H1 (cell line): ENCODE measurements around the gene PER2. TPM values are rescaled to one million over a fixed set of nuclear protein-coding genes. Genes with fewer than 3 reads are reported as not detected.

ENCODE experiments used
- CTCF ChIA-PET: fragments of 300-600 bp; sonication (Branson Sonifier 250); formaldehyde crosslinking; loops from one replicate; lab custom pipeline; 2021; ENCODE audit not compliant: partially characterized antibody; lab: Charles Lee
- POLR2A ChIA-PET: fragments of 300-600 bp; sonication (Branson Sonifier 250); formaldehyde crosslinking; loops from one replicate; lab custom pipeline; 2021; ENCODE audit warnings: inconsistent platforms; ENCODE audit not compliant: partially characterized antibody; lab: Charles Lee
- DNase-seq, 2 experiments: peaks; one replicate each; pipeline versions ENCODE4 v3.0.0 to v3.0.0-alpha.2; 2010 to 2022; ENCODE audit warnings: low spot score in 2 of 2, low read depth in 1 of 2, mixed read lengths in 1 of 2
- FAIRE-seq: peaks from 2 replicates; lab custom pipeline; 2011; peaks lifted over from hg19 to GRCh38; lab: Jason Lieb, UNC
- H2AFZ ChIP-seq: 2 replicates; pipeline ENCODE4 v1.8.1; 2012; ENCODE audit warnings: low read length, inconsistent platforms
- H2AK5ac ChIP-seq: 2 replicates; pipeline ENCODE4 v1.6.1; 2013; ENCODE audit warnings: low read depth, low read length
- H2BK120ac ChIP-seq: replicated peaks from 2 replicates; pipeline ENCODE3; 2013; ENCODE audit warnings: low read depth, low read length, inconsistent platforms
- H2BK12ac ChIP-seq: 2 replicates; pipeline ENCODE4 v1.6.1; 2013; ENCODE audit warnings: low read depth, low read length
- H2BK15ac ChIP-seq: 2 replicates; pipeline ENCODE4 v1.6.1; 2013; ENCODE audit warnings: low read length
- H2BK20ac ChIP-seq: 2 replicates; pipeline ENCODE4 v1.6.1; 2013; ENCODE audit warnings: low read length
- H2BK5ac ChIP-seq: 2 replicates; pipeline ENCODE4 v1.6.1; 2013; ENCODE audit warnings: low read depth, low read length
- H3K14ac ChIP-seq: 2 replicates; pipeline ENCODE4 v1.6.1; 2013; ENCODE audit warnings: inconsistent platforms; ENCODE audit not compliant: insufficient read length
- H3K18ac ChIP-seq: 2 replicates; pipeline ENCODE4 v1.6.1; 2013; ENCODE audit warnings: low read length; ENCODE audit errors: extremely low read depth
- H3K23ac ChIP-seq: 2 replicates; pipeline ENCODE4 v1.6.1; 2013; ENCODE audit warnings: inconsistent platforms; ENCODE audit not compliant: insufficient read length
- H3K23me2 ChIP-seq: 2 replicates; pipeline ENCODE4 v1.6.1; 2013; ENCODE audit warnings: low read depth, low read length
- H3K27ac ChIP-seq: 2 replicates; pipeline ENCODE4 v1.6.1; 2011; ENCODE audit warnings: low read depth, low read length, inconsistent platforms
- H3K27me3 ChIP-seq, 4 experiments: replicated peaks in 1 of 4; 1 replicate in 1 of 4; 2 replicates in 3 of 4; pipeline versions ENCODE4 v1.6.1 to v1.8.1; 2011 to 2013; ENCODE audit warnings: low read length in 3 of 4, mild to moderate bottlenecking in 3 of 4, inconsistent platforms in 2 of 4, mixed read lengths in 2 of 4, moderate library complexity in 1 of 4; ENCODE audit not compliant: control insufficient read depth in 3 of 4, insufficient read depth in 3 of 4; ENCODE audit errors: extremely low read depth in 1 of 4
- H3K36me3 ChIP-seq, 4 experiments: 2 replicates each; pipeline versions ENCODE4 v1.6.1 to v1.8.1; 2011 to 2013; ENCODE audit warnings: mild to moderate bottlenecking in 4 of 4, low read length in 3 of 4, moderate library complexity in 2 of 4, control low read depth in 1 of 4, inconsistent platforms in 1 of 4; ENCODE audit not compliant: insufficient read depth in 4 of 4, control insufficient read depth in 2 of 4
- H3K4ac ChIP-seq: replicated peaks from 2 replicates; pipeline ENCODE3; 2013; ENCODE audit warnings: low read length, low read depth, mixed read lengths, inconsistent platforms; ENCODE audit not compliant: insufficient read length
- H3K4me1 ChIP-seq, 4 experiments: replicated peaks in 1 of 4; 1 replicate in 1 of 4; 2 replicates in 3 of 4; pipeline versions ENCODE4 v1.6.1 to v1.8.1; 2011 to 2013; ENCODE audit warnings: low read length in 3 of 4, inconsistent platforms in 2 of 4, mixed read lengths in 1 of 4; ENCODE audit not compliant: insufficient read depth in 4 of 4, control insufficient read depth in 3 of 4
- H3K4me2 ChIP-seq, 2 experiments: 2 replicates each; pipeline versions ENCODE4 v1.6.1 to v1.8.1; 2011 to 2013; ENCODE audit warnings: low read depth in 2 of 2, low read length in 2 of 2, control low read depth in 1 of 2, inconsistent platforms in 1 of 2, mild to moderate bottlenecking in 1 of 2; ENCODE audit not compliant: insufficient read depth in 1 of 2
- H3K4me3 ChIP-seq, 4 experiments: fragments of 200-600, 300-600 bp in 1 of 4; sonication (generic), shearing (Covaris generic), sonication (Bioruptor Twin) in 1 of 4; 2 replicates each; pipeline versions ENCODE4 v1.5.1 to v1.8.1; 2011 to 2016; ENCODE audit warnings: low read length in 4 of 4, low read depth in 3 of 4, control low read depth in 2 of 4, inconsistent platforms in 2 of 4, mild to moderate bottlenecking in 2 of 4, mixed read lengths in 1 of 4, moderate library complexity in 1 of 4; ENCODE audit not compliant: insufficient read depth in 2 of 4; ENCODE audit errors: extremely low read depth in 1 of 4
- H3K56ac ChIP-seq: replicated peaks from 2 replicates; pipeline ENCODE3; 2013; ENCODE audit warnings: low read depth, mild to moderate bottlenecking, mixed read lengths, low read length, inconsistent platforms; ENCODE audit not compliant: insufficient read length
- H3K79me1 ChIP-seq: 2 replicates; pipeline ENCODE4 v1.6.1; 2013; ENCODE audit warnings: low read depth, low read length, control low read depth
- H3K79me2 ChIP-seq, 2 experiments: 2 replicates each; pipeline versions ENCODE4 v1.6.1 to v1.8.1; 2012 to 2013; ENCODE audit warnings: low read length in 2 of 2, mild to moderate bottlenecking in 2 of 2, inconsistent platforms in 1 of 2; ENCODE audit not compliant: insufficient read depth in 2 of 2, control insufficient read depth in 1 of 2
- H3K9ac ChIP-seq, 4 experiments: replicated peaks in 1 of 4; 1 replicate in 1 of 4; 2 replicates in 3 of 4; pipeline versions ENCODE4 v1.6.1 to v1.8.1; 2011 to 2013; ENCODE audit warnings: low read depth in 3 of 4, low read length in 3 of 4, control low read depth in 2 of 4, mild to moderate bottlenecking in 2 of 4, moderate library complexity in 2 of 4, inconsistent platforms in 1 of 4; ENCODE audit errors: extremely low read depth in 1 of 4
- H3K9me3 ChIP-seq, 2 experiments: 2 replicates each; pipeline versions ENCODE4 v1.6.1 to v1.8.1; 2012 to 2013; ENCODE audit warnings: mild to moderate bottlenecking in 2 of 2, moderate library complexity in 2 of 2, control low read depth in 1 of 2, inconsistent platforms in 1 of 2, low read depth in 1 of 2, low read length in 1 of 2, mixed read lengths in 1 of 2; ENCODE audit not compliant: insufficient read depth in 2 of 2
- H4K20me1 ChIP-seq, 2 experiments: replicated peaks in 1 of 2; 2 replicates each; pipeline versions ENCODE3 to v1.8.1; 2011 to 2013; ENCODE audit warnings: inconsistent platforms in 2 of 2, low read length in 2 of 2, mild to moderate bottlenecking in 1 of 2; ENCODE audit not compliant: insufficient read depth in 2 of 2, control insufficient read depth in 1 of 2
- H4K5ac ChIP-seq: 2 replicates; pipeline ENCODE4 v1.6.1; 2013; ENCODE audit warnings: low read length, low read depth, mixed read lengths, inconsistent platforms; ENCODE audit not compliant: insufficient read length
- H4K8ac ChIP-seq: 2 replicates; pipeline ENCODE4 v1.8.0; 2013; ENCODE audit warnings: mild to moderate bottlenecking, moderate library complexity, low read length, inconsistent platforms; ENCODE audit not compliant: insufficient read depth; ENCODE audit errors: extremely low read depth
- H4K91ac ChIP-seq: replicated peaks from 2 replicates; pipeline ENCODE3; 2013; ENCODE audit warnings: low read length, mixed read lengths, inconsistent platforms; ENCODE audit not compliant: insufficient read length
- CREB1 ChIP-seq: IDR thresholded peaks from 2 replicates; pipeline ENCODE4 v1.6.1; 2012; ENCODE audit warnings: inconsistent platforms
- CTCF ChIP-seq, 3 experiments: IDR thresholded peaks; 1 replicate in 2 of 3; 2 replicates in 1 of 3; pipeline versions ENCODE4 v1.5.1 to v1.6.1; 2011; ENCODE audit warnings: low read length in 3 of 3, mild to moderate bottlenecking in 3 of 3, inconsistent platforms in 2 of 3, low read depth in 1 of 3, moderate library complexity in 1 of 3; ENCODE audit not compliant: insufficient read depth in 1 of 3; ENCODE audit errors: control extremely low read depth in 1 of 3
- KDM5A ChIP-seq: fragments of 200-600 bp; IDR thresholded peaks from 2 replicates; pipeline ENCODE4 v1.7.1; 2012; ENCODE audit warnings: mild to moderate bottlenecking, low read length, inconsistent platforms, mixed read lengths
- RAD21 ChIP-seq, 2 experiments: IDR thresholded peaks in 1 of 2; conservative IDR thresholded peaks in 1 of 2; 2 replicates each; pipeline ENCODE4 v1.6.1; 2011; ENCODE audit warnings: low read depth in 2 of 2, low read length in 2 of 2, improper control_type of control experiment in 1 of 2, inconsistent platforms in 1 of 2, mild to moderate bottlenecking in 1 of 2, moderate library complexity in 1 of 2
- WGBS, 2 experiments: shearing (Covaris generic) in 1 of 2; methylation state at CpG; one replicate each; pipeline versions ENCODE4 v1.1.6 to v1.1.7; 2013 to 2015; ENCODE audit warnings: low lambda C conversion rate in 2 of 2, mixed read lengths in 2 of 2, inconsistent platforms in 1 of 2, low coverage in 1 of 2, missing lambda C conversion rate in 1 of 2; ENCODE audit not compliant: insufficient replicate concordance in 2 of 2, insufficient coverage in 1 of 2, insufficient read length in 1 of 2; ENCODE audit errors: extremely low coverage in 1 of 2, missing lambda C conversion rate in 1 of 2; 5-methylcytosine and 5-hydroxymethylcytosine counted together
- polyA plus RNA-seq, 7 experiments: library from polyadenylated mRNA; depleted of rRNA in 3 of 7; stranded (reverse) in 5 of 7; unstranded in 2 of 7; fragments of >200 nt in 5 of 7; fragments of 200-250 nt in 2 of 7; gene quantifications; 1 replicate in 5 of 7; 2 replicates in 1 of 7; 4 replicates in 1 of 7; pipeline versions ENCODE4 v1.2.1 to v1.2.3, GENCODE V29; 2011 to 2013; ENCODE audit warnings: missing spikeins in 2 of 7, mixed read lengths in 2 of 7
- total RNA-seq: library from RNA; stranded (reverse); fragmentation: NEBNext Ultra II Directional; extraction: Animal tissue kit (Norgen Biotek cat#: 25700); gene quantifications from 2 replicates; pipeline ENCODE4 v1.2.1, GENCODE V29; 2021

Gene PER2
- total and polyA plus RNA-seq, 2 of the 8 experiments (the other 6 are each of a cell fraction or from before 2014, with no cell fraction given) = 0.91 to 5.5 TPM

GRCh38 chr2:238305092-238305862 is 16.9 kb upstream of the PER2 start:
- H3K27me3 ChIP-seq = 0 out of 7 replicates have a peak, but pooled peaks cover 0 to 3% (median 0%) of the 10 kb centered on the region in 4 experiments
- no peaks in the 10 kb centered on the region for H3K23me2 ChIP-seq
- H4K91ac ChIP-seq = no peak overlapping the region
- H3K56ac ChIP-seq = no peak overlapping the region
- H3K79me2 ChIP-seq = no peaks in the 10 kb centered on the region
- DNase-seq (no peak), FAIRE-seq (no peak)
- H3K4me3 ChIP-seq = no peak overlapping the region
- no peak overlapping the region for H3K27ac ChIP-seq
- peaks cover 0 to 3% (median 0%) of the 10 kb centered on the region in 4 experiments; a peak in 1 of 7 replicates for H3K4me1 ChIP-seq
- H3K9me3 ChIP-seq = no peaks in the 10 kb centered on the region
- no peak overlapping the region for H3K23ac ChIP-seq
- H2BK12ac ChIP-seq = no peak overlapping the region
- no peak overlapping the region for H4K5ac ChIP-seq
- no peak overlapping the region for H2BK15ac ChIP-seq
- no peak overlapping the region for H2AFZ ChIP-seq
- no peaks in the 10 kb centered on the region for H4K20me1 ChIP-seq
- POLR2A ChIA-PET = interaction anchor here (1.3 kb wide), 1 partner anchor 16 kb away, joined by 3 read pairs; no protein-coding TSS in a partner anchor
- no peaks in the 10 kb centered on the region for H3K36me3 ChIP-seq
- no peak overlapping the region for H2BK20ac ChIP-seq
- H3K14ac ChIP-seq = no peak overlapping the region
- H3K4ac ChIP-seq = no peak overlapping the region
- H4K8ac ChIP-seq = no peak overlapping the region
- no peak overlapping the region for H2AK5ac ChIP-seq
- no peak for TF ChIP-seq CREB1
- TF ChIP-seq RAD21 (IDR thresholded peaks at IDR 0.05 in 1 of 2, conservative IDR thresholded peaks at IDR 0.05 in 1 of 2; ENCODE audit: low read depth in 2 of 2, low read length in 2 of 2) = peak in 1 of 2 experiments; percentile 13; a peak in 1 of 4 replicates
- TF ChIP-seq KDM5A = no peak
- peak; percentile 18 to 60 (median 36) for TF ChIP-seq CTCF (IDR thresholded peaks at IDR 0.05; ENCODE audit: control extremely low read depth in 1 of 3, insufficient read depth in 1 of 3, low read depth in 1 of 3, low read length in 3 of 3)
- TF ChIP-seq, all 59 proteins: peak for 2
- WGBS, 2 experiments = 79% methylated on average over 12 of the region's 12 CpGs; no CpG with 5 or more reads in 1 of the 2 experiments
- Histone ChIP-seq H2BK120ac (no peak overlapping the region), H3K18ac (no peak overlapping the region), H3K4me2 (no peak overlapping the region), H3K79me1 (no peaks in the 10 kb centered on the region), H2BK5ac (no peak overlapping the region), H3K9ac (no peak overlapping the region)
- CTCF ChIA-PET = interaction anchor here (0.5 to 4.8 kb wide), 22 partner anchors 8 to 1770 kb away, joined by 3 to 19 read pairs (median 4); partner anchors contain the start of gene TRAF3IP1
